SK-N-SH treated with all-trans-retinoic acid at 6 μM for 48 hours (cell line): Measurements from ENCODE around the gene ROBO3.

Experiments used
- ATAC-seq: fragments of 200-7000 bp; cut with Tn5 transposase; 3 replicates; pipeline ENCODE4 v1.9.1; 2020; ENCODE audit warnings: mild to moderate bottlenecking, moderate library complexity
- ARNTL ChIP-seq: fragments of 450-650 bp; formaldehyde crosslinking; IDR thresholded peaks from 2 replicates; pipeline ENCODE4 v1.5.0; 2020; ENCODE audit warnings: low read depth, mild to moderate bottlenecking, moderate library complexity, borderline replicate concordance
- BACH2 ChIP-seq: fragments of 250-450 bp; sonication (Bioruptor Pico); IDR thresholded peaks from 2 replicates; pipeline ENCODE4 v1.9.0; 2021; ENCODE audit warnings: mild to moderate bottlenecking, borderline replicate concordance
- CSDC2 ChIP-seq: fragments of 250-450 bp; sonication (Bioruptor Pico); IDR thresholded peaks from 2 replicates; pipeline ENCODE4 v1.5.0; 2020; ENCODE audit warnings: mild to moderate bottlenecking, moderate library complexity
- ESRRG ChIP-seq: fragments of 250-450 bp; sonication (Bioruptor Pico); IDR thresholded peaks from 2 replicates; pipeline ENCODE4 v1.6.1; 2021; ENCODE audit warnings: mild to moderate bottlenecking
- GLIS3 ChIP-seq: fragments of 250-450 bp; sonication (Bioruptor Pico); IDR thresholded peaks from 2 replicates; pipeline ENCODE4 v1.5.0; 2020; ENCODE audit warnings: mild to moderate bottlenecking, moderate library complexity
- ISL1 ChIP-seq: fragments of 250-450 bp; sonication (Bioruptor Pico); IDR thresholded peaks from 2 replicates; pipeline ENCODE4 v2.1.2; 2022; ENCODE audit warnings: mild to moderate bottlenecking, moderate library complexity
- OSR1 ChIP-seq: fragments of 250-450 bp; sonication (Bioruptor Pico); IDR thresholded peaks from 2 replicates; pipeline ENCODE4 v1.8.0; 2022; ENCODE audit warnings: moderate library complexity, mild to moderate bottlenecking, inconsistent platforms
- PPARA ChIP-seq: fragments of 250-450 bp; sonication (Bioruptor Pico); IDR thresholded peaks from 2 replicates; pipeline ENCODE4 v1.5.0; 2020; ENCODE audit warnings: mild to moderate bottlenecking, borderline replicate concordance
- RARB ChIP-seq: fragments of 250-450 bp; sonication (Bioruptor Pico); IDR thresholded peaks from 2 replicates; pipeline ENCODE4 v1.8.0; 2021; ENCODE audit warnings: mild to moderate bottlenecking, moderate library complexity
- SNAI2 ChIP-seq: fragments of 250-450 bp; sonication (Bioruptor Pico); IDR thresholded peaks from 2 replicates; pipeline ENCODE4 v1.5.0; 2020; ENCODE audit warnings: mild to moderate bottlenecking, moderate library complexity
- TOX ChIP-seq: fragments of 250-450 bp; sonication (Bioruptor Pico); IDR thresholded peaks from 2 replicates; pipeline ENCODE4 v1.8.0; 2021; ENCODE audit warnings: mild to moderate bottlenecking, moderate library complexity, borderline replicate concordance
- ZC3H10 ChIP-seq: fragments of 250-450 bp; sonication (Bioruptor Pico); IDR thresholded peaks from 2 replicates; pipeline ENCODE4 v1.5.1; 2021; ENCODE audit warnings: mild to moderate bottlenecking, moderate library complexity
- ZFP3 ChIP-seq: fragments of 250-450 bp; sonication (Bioruptor Pico); IDR thresholded peaks from 2 replicates; pipeline ENCODE4 v1.5.0; 2020; ENCODE audit warnings: mild to moderate bottlenecking, moderate library complexity
- ZFP30 ChIP-seq: fragments of 450-650 bp; formaldehyde crosslinking; IDR thresholded peaks from 2 replicates; pipeline ENCODE4 v1.5.0; 2022; ENCODE audit warnings: mild to moderate bottlenecking, moderate library complexity
- ZNF70 ChIP-seq: fragments of 450-650 bp; formaldehyde crosslinking; IDR thresholded peaks from 2 replicates; pipeline ENCODE4 v1.5.0; 2020; ENCODE audit warnings: mild to moderate bottlenecking, moderate library complexity
- ZNF8 ChIP-seq: fragments of 450-650 bp; formaldehyde crosslinking; IDR thresholded peaks from 2 replicates; pipeline ENCODE4 v1.5.0; 2020; ENCODE audit warnings: mild to moderate bottlenecking, moderate library complexity
- TF ChIP-seq, protein P1 (sequence below): fragments of 250-450 bp; sonication (Bioruptor Pico); IDR thresholded peaks from 2 replicates; pipeline ENCODE4 v1.8.0; 2020; ENCODE audit warnings: mild to moderate bottlenecking, moderate library complexity, borderline replicate concordance
- TF ChIP-seq, protein P2 (sequence below): fragments of 250-450 bp; sonication (Bioruptor Pico); IDR thresholded peaks from 2 replicates; pipeline ENCODE4 v1.5.0; 2020; ENCODE audit warnings: mild to moderate bottlenecking, moderate library complexity
- TF ChIP-seq, protein P3 (sequence below): fragments of 250-450 bp; sonication (Bioruptor Pico); IDR thresholded peaks from 2 replicates; pipeline ENCODE4 v1.5.1; 2020; ENCODE audit warnings: low read depth, mild to moderate bottlenecking, moderate library complexity

The ROBO3 gene

DNA sequence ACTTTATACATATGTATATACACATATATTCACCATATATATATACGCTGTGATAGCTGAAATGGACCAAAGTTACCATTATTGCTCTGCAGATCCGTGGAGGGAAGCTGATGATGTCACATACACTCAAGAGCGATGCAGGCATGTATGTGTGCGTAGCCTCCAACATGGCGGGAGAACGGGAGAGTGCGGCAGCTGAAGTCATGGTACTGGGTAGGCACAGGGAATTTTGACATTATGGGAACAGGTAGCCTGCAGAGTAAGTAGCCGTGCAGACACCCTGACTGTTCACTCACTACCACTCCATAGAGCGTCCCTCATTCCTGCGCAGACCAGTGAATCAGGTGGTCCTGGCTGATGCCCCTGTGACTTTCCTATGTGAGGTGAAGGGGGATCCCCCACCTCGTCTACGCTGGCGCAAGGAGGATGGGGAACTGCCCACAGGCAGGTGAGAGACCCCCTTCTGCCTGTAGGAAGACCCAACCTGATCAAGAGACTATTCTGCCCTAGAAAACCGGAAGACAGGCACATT is 4.7 kb downstream of the ROBO3 start:
- no peak for TF ChIP-seq ZFP30
- no peak for TF ChIP-seq ZFP3 (CRISPR knock-in tag)
- no peak for TF ChIP-seq ESRRG (CRISPR knock-in tag)
- no peak for TF ChIP-seq ARNTL
- TF ChIP-seq GLIS3, result no peak
- TF ChIP-seq CSDC2 (CRISPR knock-in tag), result no peak
- no peak for TF ChIP-seq TOX (CRISPR knock-in tag)
- TF ChIP-seq, protein P1, sequence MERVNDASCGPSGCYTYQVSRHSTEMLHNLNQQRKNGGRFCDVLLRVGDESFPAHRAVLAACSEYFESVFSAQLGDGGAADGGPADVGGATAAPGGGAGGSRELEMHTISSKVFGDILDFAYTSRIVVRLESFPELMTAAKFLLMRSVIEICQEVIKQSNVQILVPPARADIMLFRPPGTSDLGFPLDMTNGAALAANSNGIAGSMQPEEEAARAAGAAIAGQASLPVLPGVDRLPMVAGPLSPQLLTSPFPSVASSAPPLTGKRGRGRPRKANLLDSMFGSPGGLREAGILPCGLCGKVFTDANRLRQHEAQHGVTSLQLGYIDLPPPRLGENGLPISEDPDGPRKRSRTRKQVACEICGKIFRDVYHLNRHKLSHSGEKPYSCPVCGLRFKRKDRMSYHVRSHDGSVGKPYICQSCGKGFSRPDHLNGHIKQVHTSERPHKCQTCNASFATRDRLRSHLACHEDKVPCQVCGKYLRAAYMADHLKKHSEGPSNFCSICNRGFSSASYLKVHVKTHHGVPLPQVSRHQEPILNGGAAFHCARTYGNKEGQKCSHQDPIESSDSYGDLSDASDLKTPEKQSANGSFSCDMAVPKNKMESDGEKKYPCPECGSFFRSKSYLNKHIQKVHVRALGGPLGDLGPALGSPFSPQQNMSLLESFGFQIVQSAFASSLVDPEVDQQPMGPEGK (CRISPR knock-in tag), result no peak
- TF ChIP-seq ZNF8, result no peak
- no peak for TF ChIP-seq BACH2
- no peak for TF ChIP-seq SNAI2
- TF ChIP-seq, protein P2, sequence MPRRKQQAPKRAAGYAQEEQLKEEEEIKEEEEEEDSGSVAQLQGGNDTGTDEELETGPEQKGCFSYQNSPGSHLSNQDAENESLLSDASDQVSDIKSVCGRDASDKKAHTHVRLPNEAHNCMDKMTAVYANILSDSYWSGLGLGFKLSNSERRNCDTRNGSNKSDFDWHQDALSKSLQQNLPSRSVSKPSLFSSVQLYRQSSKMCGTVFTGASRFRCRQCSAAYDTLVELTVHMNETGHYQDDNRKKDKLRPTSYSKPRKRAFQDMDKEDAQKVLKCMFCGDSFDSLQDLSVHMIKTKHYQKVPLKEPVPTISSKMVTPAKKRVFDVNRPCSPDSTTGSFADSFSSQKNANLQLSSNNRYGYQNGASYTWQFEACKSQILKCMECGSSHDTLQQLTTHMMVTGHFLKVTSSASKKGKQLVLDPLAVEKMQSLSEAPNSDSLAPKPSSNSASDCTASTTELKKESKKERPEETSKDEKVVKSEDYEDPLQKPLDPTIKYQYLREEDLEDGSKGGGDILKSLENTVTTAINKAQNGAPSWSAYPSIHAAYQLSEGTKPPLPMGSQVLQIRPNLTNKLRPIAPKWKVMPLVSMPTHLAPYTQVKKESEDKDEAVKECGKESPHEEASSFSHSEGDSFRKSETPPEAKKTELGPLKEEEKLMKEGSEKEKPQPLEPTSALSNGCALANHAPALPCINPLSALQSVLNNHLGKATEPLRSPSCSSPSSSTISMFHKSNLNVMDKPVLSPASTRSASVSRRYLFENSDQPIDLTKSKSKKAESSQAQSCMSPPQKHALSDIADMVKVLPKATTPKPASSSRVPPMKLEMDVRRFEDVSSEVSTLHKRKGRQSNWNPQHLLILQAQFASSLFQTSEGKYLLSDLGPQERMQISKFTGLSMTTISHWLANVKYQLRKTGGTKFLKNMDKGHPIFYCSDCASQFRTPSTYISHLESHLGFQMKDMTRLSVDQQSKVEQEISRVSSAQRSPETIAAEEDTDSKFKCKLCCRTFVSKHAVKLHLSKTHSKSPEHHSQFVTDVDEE (CRISPR knock-in tag), result no peak
- TF ChIP-seq, all 23 proteins: peak for 0
- ATAC-seq, result no peak

DNA sequence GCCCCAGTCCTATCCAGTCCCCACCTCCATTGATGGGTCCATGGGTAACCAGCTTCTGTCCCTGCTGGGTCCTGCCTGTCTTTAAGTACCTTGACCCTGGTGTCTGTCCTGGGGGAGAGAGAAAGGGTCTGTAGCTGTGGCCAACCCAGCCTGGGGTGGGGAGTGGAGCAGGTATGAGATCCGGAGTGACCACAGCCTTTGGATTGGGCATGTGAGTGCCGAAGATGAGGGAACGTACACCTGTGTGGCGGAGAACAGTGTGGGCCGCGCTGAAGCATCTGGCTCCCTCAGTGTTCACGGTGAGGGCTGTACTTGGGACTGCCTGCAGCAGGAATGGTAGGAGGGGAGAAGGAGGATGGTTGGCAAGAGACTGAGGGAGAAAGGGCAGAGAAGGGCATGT is 5.2 kb downstream of the ROBO3 start:
- ATAC-seq, result no peak
- TF ChIP-seq ZNF70 (CRISPR knock-in tag) (no peak), PPARA (CRISPR knock-in tag) (no peak), TOX (CRISPR knock-in tag) (no peak), BACH2 (no peak), GLIS3 (no peak), OSR1 (no peak), ISL1 (no peak), ZFP3 (CRISPR knock-in tag) (no peak), ZC3H10 (CRISPR knock-in tag) (no peak)
- TF ChIP-seq, protein P3, sequence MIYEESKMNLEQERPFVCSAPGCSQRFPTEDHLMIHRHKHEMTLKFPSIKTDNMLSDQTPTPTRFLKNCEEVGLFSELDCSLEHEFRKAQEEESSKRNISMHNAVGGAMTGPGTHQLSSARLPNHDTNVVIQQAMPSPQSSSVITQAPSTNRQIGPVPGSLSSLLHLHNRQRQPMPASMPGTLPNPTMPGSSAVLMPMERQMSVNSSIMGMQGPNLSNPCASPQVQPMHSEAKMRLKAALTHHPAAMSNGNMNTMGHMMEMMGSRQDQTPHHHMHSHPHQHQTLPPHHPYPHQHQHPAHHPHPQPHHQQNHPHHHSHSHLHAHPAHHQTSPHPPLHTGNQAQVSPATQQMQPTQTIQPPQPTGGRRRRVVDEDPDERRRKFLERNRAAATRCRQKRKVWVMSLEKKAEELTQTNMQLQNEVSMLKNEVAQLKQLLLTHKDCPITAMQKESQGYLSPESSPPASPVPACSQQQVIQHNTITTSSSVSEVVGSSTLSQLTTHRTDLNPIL (CRISPR knock-in tag), result no peak
- TF ChIP-seq, all 23 proteins: peak for 0

DNA sequence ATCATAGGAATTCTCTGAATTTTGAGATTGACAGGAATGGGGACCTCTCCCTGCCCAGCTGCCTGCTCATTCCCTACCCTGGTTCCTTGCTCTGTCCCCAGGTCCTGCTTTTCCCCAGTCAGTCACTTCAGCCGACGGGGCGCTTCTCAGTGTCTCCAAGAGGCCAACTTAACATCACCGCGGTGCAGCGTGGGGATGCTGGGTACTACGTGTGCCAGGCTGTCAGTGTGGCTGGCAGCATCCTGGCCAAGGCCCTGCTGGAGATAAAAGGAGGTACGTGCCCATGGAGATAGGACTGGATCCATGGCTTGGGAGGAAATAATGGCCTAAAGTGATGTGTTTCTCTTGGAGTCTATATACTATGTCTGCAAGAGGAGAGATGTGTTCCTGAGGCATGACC is 7.0 kb downstream of the ROBO3 start:
- ATAC-seq, result no peak
- no peak for TF ChIP-seq SNAI2
- no peak for TF ChIP-seq PPARA (CRISPR knock-in tag)
- no peak for TF ChIP-seq ZNF8
- TF ChIP-seq OSR1, result no peak
- TF ChIP-seq, protein P2 (CRISPR knock-in tag), result no peak
- TF ChIP-seq RARB, result no peak
- TF ChIP-seq GLIS3, result no peak

DNA sequence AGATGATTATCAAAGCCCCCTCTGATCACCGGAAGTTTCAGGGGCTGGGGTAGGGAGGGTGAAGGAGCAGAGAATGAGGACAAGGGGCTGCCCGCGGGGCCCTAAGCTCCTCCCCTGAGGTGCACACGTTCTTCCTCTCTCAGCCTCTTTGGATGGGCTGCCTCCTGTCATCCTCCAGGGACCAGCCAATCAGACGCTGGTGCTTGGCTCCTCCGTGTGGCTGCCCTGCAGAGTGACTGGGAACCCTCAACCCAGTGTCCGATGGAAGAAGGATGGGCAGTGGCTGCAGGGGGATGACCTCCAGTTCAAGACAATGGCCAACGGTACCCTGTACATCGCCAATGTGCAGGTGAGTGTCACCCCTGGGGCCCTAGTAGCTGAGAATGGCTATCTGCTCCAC is 7.5 kb downstream of the ROBO3 start:
- TF ChIP-seq, protein P3 (CRISPR knock-in tag), result no peak
- no peak for TF ChIP-seq ZC3H10 (CRISPR knock-in tag)
- no peak for TF ChIP-seq GLIS3
- TF ChIP-seq ZNF8, result no peak
- TF ChIP-seq ISL1, result no peak
- no peak for ATAC-seq
